GM23338 (cell line): ENCODE measurements around the gene PNLIPRP2. TPM values are rescaled to one million over a fixed set of nuclear protein-coding genes. Genes with fewer than 3 reads are reported as not detected.

ENCODE experiments used
- ATAC-seq: fragments of 200-7000 bp; cut with Tn5 transposase; 3 replicates; pipeline ENCODE4 v1.9.1; 2020
- DNase-seq: peaks from one replicate; pipeline ENCODE4 v3.0.0-alpha.2; 2015; ENCODE audit warnings: low spot score
- H2AFZ ChIP-seq: fragments of 200-600 bp; sonication (generic); 2 replicates; pipeline ENCODE4 v1.8.0; 2016; ENCODE audit warnings: antibody characterized with exemption, mild to moderate bottlenecking, moderate library complexity
- H3F3A ChIP-seq: fragments of 200-600 bp; sonication (generic); replicated peaks from 2 replicates; pipeline ENCODE4 v1.8.0; 2017; ENCODE audit warnings: antibody characterized with exemption, mixed run types, low read depth
- H3K27ac ChIP-seq: fragments of 200-600 bp; sonication (generic); 2 replicates; pipeline ENCODE4 v1.6.1; 2016; ENCODE audit warnings: low read depth
- H3K27me3 ChIP-seq: fragments of 200-600 bp; sonication (generic); 2 replicates; pipeline ENCODE4 v1.8.0; 2016; ENCODE audit warnings: mild to moderate bottlenecking, mixed run types, moderate library complexity; ENCODE audit not compliant: insufficient read depth
- H3K36me3 ChIP-seq: fragments of 200-600 bp; sonication (generic); 2 replicates; pipeline ENCODE4 v1.8.0; 2016; ENCODE audit warnings: mild to moderate bottlenecking; ENCODE audit not compliant: insufficient read depth
- H3K4me1 ChIP-seq: fragments of 200-600 bp; sonication (generic); 2 replicates; pipeline ENCODE4 v1.8.0; 2016; ENCODE audit warnings: mild to moderate bottlenecking, moderate library complexity; ENCODE audit not compliant: insufficient read depth
- H3K4me2 ChIP-seq: fragments of 200-600 bp; sonication (generic); 2 replicates; pipeline ENCODE4 v1.7.1; 2017; ENCODE audit warnings: mixed run types
- H3K4me3 ChIP-seq: fragments of 200-600 bp; sonication (generic); 2 replicates; pipeline ENCODE4 v1.6.1; 2016; ENCODE audit warnings: mixed run types
- H3K79me2 ChIP-seq: fragments of 200-600 bp; sonication (generic); replicated peaks from 2 replicates; pipeline ENCODE4 v1.8.0; 2017; ENCODE audit warnings: mild to moderate bottlenecking; ENCODE audit not compliant: insufficient read depth
- H3K9me2 ChIP-seq: fragments of 200-600 bp; sonication (generic); 2 replicates; pipeline ENCODE4 v1.8.0; 2017; ENCODE audit not compliant: insufficient read depth
- H4K20me1 ChIP-seq: fragments of 200-600 bp; sonication (generic); replicated peaks from 2 replicates; pipeline ENCODE4 v1.8.0; 2017; ENCODE audit warnings: mild to moderate bottlenecking; ENCODE audit not compliant: insufficient read depth
- H3K27ac Mint-ChIP-seq: 2 replicates; pipeline ENCODE4 v1.8.0; 2020; ENCODE audit warnings: inconsistent platforms, mild to moderate bottlenecking, moderate library complexity, mixed read lengths
- H3K27me3 Mint-ChIP-seq: 3 replicates; pipeline ENCODE4 v1.8.0; 2022; ENCODE audit warnings: low read depth, mild to moderate bottlenecking, moderate library complexity, mixed read lengths, inconsistent platforms; ENCODE audit not compliant: insufficient read depth, poor library complexity
- H3K36me3 Mint-ChIP-seq: 3 replicates; pipeline ENCODE4 v1.8.0; 2021; ENCODE audit warnings: low read depth, mild to moderate bottlenecking, inconsistent platforms, moderate library complexity, mixed read lengths
- H3K4me1 Mint-ChIP-seq: 3 replicates; pipeline ENCODE4 v1.8.0; 2020; ENCODE audit warnings: mild to moderate bottlenecking, inconsistent platforms, mixed read lengths
- H3K4me3 Mint-ChIP-seq: 3 replicates; pipeline ENCODE4 v1.8.0; 2021; ENCODE audit warnings: moderate library complexity, mild to moderate bottlenecking, inconsistent platforms, mixed read lengths
- H3K9me3 Mint-ChIP-seq: 3 replicates; pipeline ENCODE4 v1.8.0; 2020; ENCODE audit warnings: moderate library complexity, mild to moderate bottlenecking, inconsistent platforms, mixed read lengths
- CREB1 ChIP-seq: fragments of 250-450 bp; sonication (Bioruptor Pico); IDR thresholded peaks from 2 replicates; pipeline ENCODE4 v1.5.0; 2020; ENCODE audit warnings: low read depth, mild to moderate bottlenecking, moderate library complexity
- CTCF ChIP-seq, 2 experiments: fragments of 200-600 bp in 1 of 2; sonication (generic) in 1 of 2; conservative IDR thresholded peaks; 2 replicates each; pipeline versions ENCODE4 v1.5.1 to v1.6.1; 2016 to 2017; ENCODE audit warnings: antibody characterized with exemption in 2 of 2, low read depth in 2 of 2, mild to moderate bottlenecking in 2 of 2, moderate library complexity in 1 of 2
- POLR2AphosphoS5 ChIP-seq: IDR thresholded peaks from 2 replicates; pipeline ENCODE4 v1.6.1; 2016; ENCODE audit warnings: antibody characterized with exemption, low read depth
- STAT1 ChIP-seq: IDR thresholded peaks from one replicate; pipeline ENCODE4 v1.6.1; 2016; ENCODE audit warnings: antibody characterized with exemption; ENCODE audit not compliant: unreplicated experiment
- ZNF114 ChIP-seq: fragments of 250-450 bp; sonication (Bioruptor Pico); IDR thresholded peaks from 2 replicates; pipeline ENCODE4 v1.5.0; 2020; ENCODE audit warnings: mild to moderate bottlenecking, moderate library complexity
- polyA plus RNA-seq: library from polyadenylated mRNA; unstranded; fragments of >200 nt; fragmentation: Nextera tagmentation; extraction: Ambion mirVana; gene quantifications from 2 replicates; pipeline ENCODE4 v1.2.1, GENCODE V29; 2016
- total RNA-seq: library from RNA; depleted of rRNA; stranded (reverse); fragments of >200 nt; shearing (Covaris generic); gene quantifications from 2 replicates; pipeline ENCODE4 v1.2.3, GENCODE V29; 2014

Gene PNLIPRP2
- total and polyA plus RNA-seq, 2 experiments from 2014 or later: 0.24 TPM; not detected in 1

GRCh38 chr10:116627386-116627933 is 6.7 kb downstream of the PNLIPRP2 start:
- no peaks in the 10 kb centered on the region for H3K36me3 Mint-ChIP-seq
- TF ChIP-seq CTCF (conservative IDR thresholded peaks at IDR 0.05; ENCODE audit: low read depth in 2 of 2) (peak; percentile 40 to 90), POLR2AphosphoS5 (no peak; the same call in 1 of the 2 replicates)
- H3K4me1 Mint-ChIP-seq: no peaks in the 10 kb centered on the region
- no peaks in the 10 kb centered on the region for H4K20me1 ChIP-seq
- peak overlapping the region; percentile 96 for H2AFZ ChIP-seq
- H3K9me2 ChIP-seq: peaks cover 3% of the 10 kb centered on the region; the same call in 1 of the 2 replicates
- peak overlapping the region; percentile 75 for H3K4me3 ChIP-seq
- DNase-seq (peak; percentile 83), ATAC-seq (peak; percentile 97)
- H3K79me2 ChIP-seq: no peaks in the 10 kb centered on the region
- H3K27ac Mint-ChIP-seq: no peak overlapping the region
- H3K36me3 ChIP-seq: no peaks in the 10 kb centered on the region
- H3K4me3 Mint-ChIP-seq: peak overlapping the region; percentile 47; the same call in 2 of the 3 replicates
- peak overlapping the region; percentile 84 for H3K4me2 ChIP-seq
- H3K9me3 Mint-ChIP-seq: peaks cover 2% of the 10 kb centered on the region; the same call in 1 of the 3 replicates
- H3F3A ChIP-seq: no peaks in the 10 kb centered on the region
- H3K27me3 ChIP-seq: 0 out of 2 replicates have a peak, but pooled peaks cover 3% of the 10 kb centered on the region
- peaks cover 2% of the 10 kb centered on the region for H3K27me3 Mint-ChIP-seq
- no peak overlapping the region for H3K27ac ChIP-seq
- H3K4me1 ChIP-seq: no peaks in the 10 kb centered on the region

GRCh38 chr10:116629340-116629739 is 8.6 kb downstream of the PNLIPRP2 start:
- H4K20me1 ChIP-seq: no peaks in the 10 kb centered on the region
- no peaks in the 10 kb centered on the region for H3K36me3 Mint-ChIP-seq
- H3K9me3 Mint-ChIP-seq: no peaks in the 10 kb centered on the region; the same call in 2 of the 3 replicates
- peak overlapping the region; percentile 38; the same call in 1 of the 2 replicates for H2AFZ ChIP-seq
- peaks cover 2% of the 10 kb centered on the region for H3K27me3 Mint-ChIP-seq
- H3K27ac ChIP-seq: no peak overlapping the region
- H3K4me3 Mint-ChIP-seq: no peak overlapping the region
- H3K27me3 ChIP-seq: 0 out of 2 replicates have a peak, but pooled peaks cover 3% of the 10 kb centered on the region
- no peak overlapping the region for H3K27ac Mint-ChIP-seq
- TF ChIP-seq ZNF114 (CRISPR knock-in tag): no peak
- TF ChIP-seq STAT1: no peak
- no peak for TF ChIP-seq CREB1
- H3K9me2 ChIP-seq: no peaks in the 10 kb centered on the region
- no peak overlapping the region for H3K4me2 ChIP-seq
- H3K4me3 ChIP-seq: no peak overlapping the region
- H3F3A ChIP-seq: 0 out of 2 replicates have a peak, but pooled peaks cover 2% of the 10 kb centered on the region
- no peak for DNase-seq
- no peaks in the 10 kb centered on the region for H3K79me2 ChIP-seq
- ATAC-seq: no peak
- H3K36me3 ChIP-seq: no peaks in the 10 kb centered on the region
- no peaks in the 10 kb centered on the region for H3K4me1 ChIP-seq
- H3K4me1 Mint-ChIP-seq: no peaks in the 10 kb centered on the region

- Mint-ChIP-seq H3K9me3 (no peaks in the 10 kb centered on the region; the same call in 2 of the 3 replicates), H3K36me3 (no peaks in the 10 kb centered on the region), H3K27ac (no peak overlapping the region), H3K27me3 (peaks cover 2% of the 10 kb centered on the region), H3K4me1 (no peaks in the 10 kb centered on the region), H3K4me3 (no peak overlapping the region)
- no peak for DNase-seq
- Histone ChIP-seq H3K36me3 (no peaks in the 10 kb centered on the region), H3K79me2 (no peaks in the 10 kb centered on the region), H3K4me1 (no peaks in the 10 kb centered on the region), H3K4me3 (no peak overlapping the region), H3K4me2 (no peak overlapping the region), H3K27me3 (0 out of 2 replicates have a peak, but pooled peaks cover 3% of the 10 kb centered on the region), H3K27ac (no peak overlapping the region), H3F3A (0 out of 2 replicates have a peak, but pooled peaks cover 2% of the 10 kb centered on the region), H4K20me1 (no peaks in the 10 kb centered on the region), H2AFZ (no peak overlapping the region; the same call in 1 of the 2 replicates), H3K9me2 (no peaks in the 10 kb centered on the region)
- no peak for TF ChIP-seq ZNF114 (CRISPR knock-in tag)
- ATAC-seq: no peak
Measured at GRCh38 chr10:116630020-116630419, 9.3 kb downstream of the PNLIPRP2 start.
